ENCODE data around the gene KCNJ10.
"Not testable (repeated sequence)": the region's sequence is repeated elsewhere in the genome, so short reads cannot be mapped to it uniquely, and the experiment has no call there.

KCNJ10 gene

DNA sequence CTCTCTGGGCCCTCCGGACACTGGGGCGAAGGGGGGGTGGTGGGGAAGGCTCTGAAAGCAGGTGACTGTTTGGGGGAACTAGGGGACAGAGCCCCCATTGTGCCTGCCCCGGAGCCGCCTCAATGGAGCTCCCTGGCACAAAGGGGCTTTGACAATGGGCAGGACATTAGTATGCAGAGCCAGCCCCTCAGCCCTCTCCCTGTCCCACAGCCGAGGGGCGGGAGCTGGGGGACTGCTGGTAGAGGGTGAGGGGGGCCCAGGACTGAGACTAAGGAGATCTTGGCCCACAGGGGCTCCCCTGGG is 7.8 kb downstream of the KCNJ10 start:
- no peak for DNase-seq (ENCODE audit: extremely low read depth in 1 of 2, low read depth in 1 of 2)

DNA sequence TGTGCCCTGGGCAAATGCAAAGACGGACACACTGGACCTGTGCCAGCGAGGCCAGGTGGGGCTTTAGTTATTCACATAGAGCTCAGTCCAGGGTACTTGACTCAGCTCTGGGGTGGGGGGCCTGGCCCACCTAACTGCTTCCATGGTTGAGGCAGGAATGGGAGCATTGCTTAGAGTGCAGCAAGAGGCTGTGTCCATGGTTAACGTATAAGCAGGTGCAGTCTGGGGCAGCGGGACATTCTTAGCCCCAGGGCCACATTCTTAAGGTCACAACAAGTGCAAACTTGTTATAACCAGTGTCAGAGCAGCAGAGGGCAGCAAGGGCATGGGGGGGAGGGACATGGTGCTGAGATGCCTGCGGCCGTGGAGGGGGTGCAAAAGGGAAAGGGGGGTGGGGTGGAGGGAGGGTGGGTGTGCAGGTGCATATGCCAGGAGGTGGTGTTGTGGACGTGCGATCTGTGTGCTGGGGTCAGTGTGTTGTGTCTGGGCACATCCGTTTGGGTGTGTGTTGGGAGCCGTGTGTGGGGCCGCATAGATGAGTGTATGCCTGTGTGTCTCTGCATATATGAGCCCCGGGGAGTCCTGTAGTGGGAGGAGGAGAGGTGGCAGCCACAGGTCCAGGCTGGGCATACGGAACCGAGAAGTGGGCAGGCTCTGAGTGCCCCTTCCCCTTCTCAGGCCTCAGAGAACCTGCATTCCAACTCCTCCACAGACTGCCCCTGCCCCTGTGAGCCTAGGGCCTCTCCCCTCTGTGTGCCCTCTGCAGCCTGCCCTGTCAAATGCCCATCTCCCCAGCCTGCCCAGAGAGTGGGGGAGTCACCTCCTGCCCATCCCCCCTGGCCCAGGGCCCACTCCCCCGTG is 8.4 kb downstream of the KCNJ10 start:
- DNase-seq (ENCODE audit: extremely low read depth in 1 of 2, low read depth in 1 of 2) = no peak

DNA sequence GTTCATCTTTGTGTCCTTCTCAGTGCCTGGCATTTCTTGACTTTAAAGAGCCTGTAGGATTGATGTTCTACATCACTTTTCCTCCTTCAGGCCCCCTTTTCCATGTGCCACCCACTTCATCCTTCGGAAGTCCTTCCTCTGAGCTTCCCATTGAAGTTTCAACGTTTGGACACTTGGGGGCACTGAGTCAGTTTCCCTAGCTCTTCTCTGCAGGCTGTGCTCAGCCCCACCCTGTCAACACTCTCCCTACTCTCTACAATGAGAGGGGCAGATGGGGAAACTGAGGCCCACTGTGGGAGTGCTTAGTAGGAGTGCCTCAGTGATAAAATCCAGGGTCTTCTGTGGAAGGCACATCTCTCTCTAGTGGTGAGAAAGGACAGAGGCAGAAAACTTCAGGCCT is 11.9 kb downstream of the KCNJ10 start:
- DNase-seq (ENCODE audit: extremely low read depth in 1 of 2, low read depth in 1 of 2) = no peak

DNA sequence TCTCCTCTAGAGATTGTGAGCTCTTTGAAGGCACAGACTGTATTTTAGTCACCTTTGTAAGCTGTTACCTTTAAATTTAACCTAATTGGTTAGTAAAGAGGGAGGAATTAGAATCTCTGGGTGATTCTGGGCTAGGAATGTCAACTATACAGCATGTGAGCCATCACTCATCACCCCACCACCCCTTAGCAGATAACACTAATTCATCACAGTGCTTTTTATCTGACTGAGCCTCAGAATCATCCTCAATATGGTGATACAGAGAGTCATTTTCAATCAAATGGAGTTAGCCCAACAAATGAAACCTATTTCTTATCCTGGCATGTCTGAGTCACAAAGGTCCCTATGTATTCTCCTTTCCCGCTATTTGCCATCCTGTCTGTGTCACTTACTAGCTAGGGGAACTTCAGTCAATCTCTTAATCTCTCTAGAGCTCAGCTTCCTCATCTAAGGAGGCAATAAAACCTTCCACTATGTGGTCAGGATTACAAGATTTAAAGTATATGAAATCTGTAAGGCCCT is 13.3 kb downstream of the KCNJ10 start:
- DNase-seq (ENCODE audit: extremely low read depth in 1 of 2, low read depth in 1 of 2) = no peak

DNA sequence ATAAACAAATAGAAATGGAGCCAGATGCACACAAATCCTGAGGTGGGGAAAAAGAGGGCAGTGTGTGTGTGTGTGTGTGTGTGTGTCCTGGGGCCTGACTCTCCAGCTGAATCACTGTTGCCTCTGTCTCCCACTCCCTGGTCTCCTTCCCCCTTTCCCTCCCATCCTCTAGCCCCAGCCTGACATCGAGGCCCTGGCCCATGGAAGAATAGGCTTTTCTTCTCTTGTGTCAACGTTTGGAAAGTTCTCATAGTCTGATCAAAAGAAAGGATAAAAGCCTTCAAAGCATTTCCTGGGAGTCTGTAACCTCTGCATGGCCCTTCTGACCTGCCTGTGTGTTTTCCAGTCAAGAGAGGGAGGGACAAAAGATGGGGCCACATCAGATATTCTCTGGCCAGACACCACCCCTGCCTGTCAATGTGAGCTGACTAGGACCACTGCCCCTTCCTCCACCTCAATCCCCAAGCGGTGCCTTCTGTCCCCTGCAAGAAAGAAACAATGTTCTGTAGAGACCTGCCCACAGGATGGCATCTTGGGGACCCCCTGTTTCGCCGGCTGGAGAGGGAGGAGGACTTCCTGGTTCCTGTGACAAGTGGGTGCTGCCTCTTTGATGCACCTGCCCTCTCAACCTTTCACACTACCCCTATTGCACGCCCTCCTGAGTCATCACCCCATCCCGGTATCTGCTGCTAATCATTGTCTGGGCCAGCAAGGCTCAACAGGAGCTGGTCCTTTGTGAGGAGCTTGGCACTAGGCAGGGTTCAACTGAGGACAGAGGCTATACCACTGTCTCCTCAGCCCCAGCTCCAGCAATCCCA is 16.2 kb downstream of the KCNJ10 start:
- no peak for DNase-seq (ENCODE audit: extremely low read depth in 1 of 2, low read depth in 1 of 2)

DNA sequence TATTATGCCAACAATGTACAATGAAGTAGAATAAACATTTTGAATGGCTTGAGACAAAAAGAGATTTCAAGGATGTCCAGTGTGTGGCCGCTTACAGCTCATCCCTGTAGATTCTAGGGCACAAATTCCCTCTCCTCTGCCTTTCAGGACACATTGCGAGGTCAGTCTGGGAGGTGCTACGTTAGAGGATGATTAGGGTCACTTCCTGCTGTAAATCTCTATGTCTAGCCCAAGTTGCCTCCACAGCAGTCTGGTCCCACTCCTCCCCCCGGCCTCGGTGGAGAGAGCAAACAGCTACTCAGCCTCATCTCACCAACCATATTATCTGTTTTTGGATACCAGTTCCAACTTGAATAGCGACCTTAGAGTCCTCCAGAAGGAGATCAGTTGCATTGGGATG is 17.0 kb downstream of the KCNJ10 start:
- DNase-seq (ENCODE audit: extremely low read depth in 1 of 2, low read depth in 1 of 2) = no peak

DNA sequence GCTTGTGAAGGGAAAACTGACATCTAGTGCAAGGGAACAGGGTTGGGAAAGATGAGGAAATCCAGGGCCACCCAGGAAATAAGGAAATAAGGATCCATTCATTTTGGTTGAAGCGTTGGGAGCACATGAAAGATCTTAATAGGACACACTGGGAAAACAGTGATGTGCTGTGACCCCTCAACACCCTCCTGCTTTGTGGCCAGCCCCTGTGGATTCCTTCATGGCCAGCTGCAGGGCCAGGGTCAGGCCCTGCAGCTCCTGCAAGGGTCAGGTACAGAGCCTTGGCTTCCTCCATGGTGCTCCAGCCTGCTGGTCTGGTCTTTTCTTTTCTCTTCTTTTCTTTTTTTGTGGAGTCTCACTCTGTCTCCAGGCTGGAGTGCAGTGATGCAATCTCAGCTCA is 19.3 kb downstream of the KCNJ10 start:
- DNase-seq (ENCODE audit: extremely low read depth in 1 of 2, low read depth in 1 of 2) = no peak

DNA sequence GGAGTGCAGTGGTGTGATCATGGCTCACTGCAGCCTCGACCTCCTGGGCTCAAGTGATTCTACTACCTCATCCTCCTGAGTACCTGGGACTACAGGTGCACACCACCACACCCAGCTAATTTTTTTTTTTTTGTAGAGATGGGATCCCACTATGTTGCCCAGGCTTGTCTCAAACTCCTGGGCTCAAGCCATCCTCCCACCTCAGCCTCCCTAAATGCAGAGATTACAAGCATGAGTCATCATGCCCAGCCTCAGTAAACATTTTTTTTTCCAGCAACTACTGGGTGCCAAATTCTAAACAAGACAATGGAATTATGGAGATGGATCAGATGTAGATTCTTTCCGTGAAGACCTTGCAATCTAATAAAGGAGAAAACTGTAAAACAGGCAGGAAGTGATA is 19.8 kb downstream of the KCNJ10 start:
- not testable (repeated sequence) for DNase-seq (ENCODE audit: extremely low read depth in 1 of 2, low read depth in 1 of 2)

DNA sequence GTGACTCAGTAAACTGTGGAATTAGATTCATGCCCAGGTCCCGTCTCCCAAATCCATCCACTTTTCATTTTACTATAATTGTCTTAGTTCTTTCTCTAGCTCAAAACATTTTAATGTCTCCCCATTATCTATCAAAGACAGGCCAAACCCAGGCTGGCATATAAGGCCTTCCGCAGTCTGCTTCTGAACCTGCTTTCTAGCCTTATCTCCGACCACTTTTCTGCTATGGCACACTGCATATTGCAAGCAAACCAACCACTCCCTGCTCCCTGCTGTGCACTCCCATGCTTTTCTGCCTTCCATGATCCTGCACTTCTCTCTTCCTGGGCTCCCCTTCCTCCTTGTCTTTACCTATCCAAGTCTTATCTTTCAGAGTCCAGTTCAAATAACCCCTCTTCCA is 20.9 kb downstream of the KCNJ10 start:
- no peak for DNase-seq (ENCODE audit: extremely low read depth in 1 of 2, low read depth in 1 of 2)

DNA sequence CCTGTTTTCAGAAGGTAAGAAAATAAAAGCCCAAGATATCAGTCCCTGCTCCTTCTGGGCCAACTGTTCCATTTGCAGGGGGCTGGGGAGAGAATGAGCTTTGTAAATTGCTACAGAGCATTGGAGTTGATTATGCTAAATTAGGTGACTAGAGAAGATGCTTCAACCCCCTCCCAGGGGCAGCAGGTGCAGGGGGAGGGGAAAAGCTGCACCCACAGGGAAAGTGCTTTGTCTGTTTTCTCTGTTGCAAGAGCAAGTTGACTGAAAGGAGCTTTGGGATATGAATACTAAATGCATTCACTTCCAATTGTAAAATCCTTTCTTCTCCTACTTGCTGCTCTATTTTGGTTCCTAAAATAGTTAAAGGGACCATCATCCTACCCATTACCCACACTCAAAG is 21.6 kb downstream of the KCNJ10 start:
- no peak for DNase-seq (ENCODE audit: extremely low read depth in 1 of 2, low read depth in 1 of 2)

DNA sequence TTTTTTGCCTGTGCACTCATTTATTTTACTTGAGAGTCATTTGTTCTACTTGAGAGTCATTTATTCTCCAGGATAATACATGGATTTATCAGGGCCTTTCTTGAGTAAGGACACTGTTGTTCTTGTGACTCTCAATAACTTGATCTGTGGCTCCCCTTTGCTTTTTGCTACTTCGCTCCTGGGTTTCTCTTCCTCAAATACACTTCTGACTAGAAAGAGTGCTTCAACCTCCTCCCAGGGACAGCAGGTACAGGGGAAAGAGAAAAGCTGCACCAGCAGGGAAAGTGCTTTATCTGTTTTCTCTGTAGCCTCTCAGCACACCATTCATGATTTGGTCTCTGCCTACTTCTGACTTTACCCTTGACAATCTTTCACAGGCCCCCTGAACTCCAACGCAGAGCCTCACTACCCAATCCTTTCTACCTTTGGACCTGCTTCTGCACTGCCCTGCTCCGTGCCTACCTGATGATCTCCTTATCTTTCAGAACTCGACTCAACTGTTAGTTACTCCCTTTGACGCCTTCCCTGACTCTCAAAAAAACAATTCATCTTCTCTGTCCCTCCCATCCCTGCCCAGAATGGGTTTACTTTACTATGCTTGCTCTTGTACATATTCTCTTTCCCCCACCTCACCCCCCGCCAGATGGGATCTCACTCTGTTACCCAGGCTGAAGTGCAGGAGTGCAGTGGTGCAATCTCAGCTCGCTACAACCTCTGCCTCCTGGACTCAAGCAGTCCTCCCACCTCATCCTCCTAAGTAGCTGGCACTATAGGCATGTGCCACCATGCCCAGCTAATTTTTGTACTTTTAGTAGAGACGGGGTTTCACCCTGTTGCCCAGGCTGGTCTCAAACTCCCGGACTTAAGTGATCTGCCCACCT is 22.6 kb downstream of the KCNJ10 start:
- DNase-seq (ENCODE audit: extremely low read depth in 1 of 2, low read depth in 1 of 2) = no peak

DNA sequence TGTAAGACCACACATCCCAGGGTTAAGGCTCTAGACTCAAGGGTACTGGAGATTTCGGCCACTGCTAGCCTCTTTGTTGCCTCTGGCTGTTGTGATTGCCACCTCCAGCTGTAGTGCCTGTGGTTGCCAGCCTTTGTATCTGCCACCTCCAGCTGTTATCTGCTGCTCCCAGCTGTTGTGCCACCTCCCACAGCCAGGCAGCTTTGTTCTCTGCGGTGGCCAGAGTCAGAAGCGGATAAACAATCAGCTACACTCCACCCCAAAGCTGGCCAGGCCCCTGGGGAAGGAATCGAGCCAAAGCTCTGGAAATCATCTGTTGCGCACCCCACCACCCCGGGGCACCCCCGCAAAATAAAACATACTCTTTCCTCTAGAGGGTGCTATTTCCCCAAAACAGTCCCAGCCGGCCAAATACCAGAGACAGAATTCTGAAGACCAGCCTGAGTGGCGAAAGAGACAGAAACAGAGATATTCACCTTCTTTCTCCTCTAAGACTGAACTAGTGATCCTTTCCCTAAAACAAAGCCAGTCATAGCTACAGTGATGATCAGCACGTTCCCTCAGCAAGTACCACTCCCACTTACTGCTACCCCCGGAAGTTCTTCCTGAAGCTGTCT is 23.4 kb downstream of the KCNJ10 start:
- no peak for DNase-seq (ENCODE audit: extremely low read depth in 1 of 2, low read depth in 1 of 2)

DNA sequence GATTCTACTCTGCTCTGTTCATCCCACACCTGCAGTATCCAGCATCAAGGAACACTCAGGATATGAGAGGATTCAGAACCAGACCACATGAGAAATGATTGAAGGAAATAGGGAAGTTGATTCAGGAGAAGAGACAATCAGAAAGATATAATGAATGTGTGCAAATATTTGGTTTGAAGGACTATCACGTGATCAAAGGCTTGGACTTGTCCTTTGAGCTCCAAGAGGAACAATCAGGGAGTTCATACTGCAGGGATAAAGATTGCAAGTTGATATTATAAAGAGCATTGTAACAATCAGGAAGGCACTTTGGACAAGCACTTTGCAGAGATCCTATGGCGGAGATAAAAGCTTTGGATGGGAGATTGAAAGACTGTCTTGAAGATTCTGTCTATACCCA is 24.3 kb downstream of the KCNJ10 start:
- DNase-seq (ENCODE audit: extremely low read depth in 1 of 2, low read depth in 1 of 2) = no peak

DNA sequence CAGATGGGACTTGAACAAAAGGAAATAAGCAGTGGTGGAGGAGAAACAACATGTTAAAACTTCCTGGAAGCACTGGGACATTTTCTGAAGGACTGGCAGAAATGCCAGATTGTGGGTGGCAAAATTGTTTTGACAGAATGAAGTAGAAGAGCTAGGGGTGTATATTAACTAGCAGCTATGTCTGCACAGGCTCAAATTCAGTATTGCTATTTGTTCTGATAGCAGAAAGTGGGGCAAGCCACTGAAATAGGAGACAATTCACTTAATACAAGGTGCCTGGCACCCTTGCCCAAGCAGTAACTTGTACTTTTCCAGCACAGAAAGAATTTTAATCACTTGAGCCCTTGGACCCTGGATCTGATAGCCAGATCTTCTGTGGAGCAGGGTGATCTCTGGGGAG is 26.4 kb downstream of the KCNJ10 start:
- DNase-seq (ENCODE audit: extremely low read depth in 1 of 2, low read depth in 1 of 2) = no peak

DNA sequence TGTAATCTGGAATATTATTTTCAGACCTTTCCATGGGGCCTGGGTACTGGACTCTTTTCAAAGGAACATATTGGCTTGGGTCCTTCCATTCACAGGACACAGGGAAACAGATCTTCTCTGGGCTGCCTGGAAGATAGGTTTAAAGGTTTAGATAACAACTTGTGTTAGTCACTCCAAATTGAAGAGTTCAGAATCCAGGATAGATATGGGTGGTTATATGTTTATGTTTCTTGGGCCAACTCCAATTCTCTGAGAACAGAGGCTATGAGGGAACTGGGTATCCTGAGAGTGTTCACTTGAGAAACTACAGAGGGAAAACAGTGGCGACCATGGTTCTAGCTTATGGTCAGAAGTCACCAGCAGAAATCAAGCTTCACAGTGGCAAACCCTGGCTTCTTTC is 29.5 kb downstream of the KCNJ10 start:
- DNase-seq (ENCODE audit: extremely low read depth in 1 of 2, low read depth in 1 of 2) = no peak

DNA sequence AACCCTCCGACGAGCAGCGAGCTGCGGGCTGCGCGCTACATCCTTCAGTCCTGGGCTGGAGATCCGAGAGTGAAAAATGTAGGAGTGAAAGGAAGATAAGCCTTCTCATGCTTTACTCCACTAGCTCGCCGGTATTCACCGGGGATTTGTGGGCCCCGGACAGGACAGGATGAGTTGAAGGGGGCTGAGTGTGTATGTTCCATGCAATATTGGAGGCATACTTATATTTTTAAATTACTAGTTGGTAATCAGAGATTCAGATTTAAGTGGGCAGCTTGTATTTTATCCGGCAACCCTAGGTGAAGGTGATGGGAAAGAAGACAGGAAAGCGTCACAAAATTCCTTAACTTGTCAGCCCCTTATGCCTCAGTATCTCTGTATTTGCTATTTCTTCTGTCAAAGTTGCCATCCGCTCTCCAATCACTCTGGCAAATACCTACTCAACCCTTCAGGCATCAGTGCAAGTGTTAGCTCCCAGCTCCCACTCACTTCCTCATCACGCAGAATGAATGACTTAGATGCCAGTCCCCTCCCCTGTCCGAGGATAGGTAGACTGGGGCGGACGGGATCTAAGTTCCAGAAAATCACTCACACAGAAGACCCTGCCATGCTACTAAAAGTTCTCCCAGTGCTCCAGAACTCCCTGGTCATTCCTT is 37.7 kb downstream of the KCNJ10 start:
- DNase-seq (ENCODE audit: extremely low read depth in 1 of 2, low read depth in 1 of 2) = no peak

DNA sequence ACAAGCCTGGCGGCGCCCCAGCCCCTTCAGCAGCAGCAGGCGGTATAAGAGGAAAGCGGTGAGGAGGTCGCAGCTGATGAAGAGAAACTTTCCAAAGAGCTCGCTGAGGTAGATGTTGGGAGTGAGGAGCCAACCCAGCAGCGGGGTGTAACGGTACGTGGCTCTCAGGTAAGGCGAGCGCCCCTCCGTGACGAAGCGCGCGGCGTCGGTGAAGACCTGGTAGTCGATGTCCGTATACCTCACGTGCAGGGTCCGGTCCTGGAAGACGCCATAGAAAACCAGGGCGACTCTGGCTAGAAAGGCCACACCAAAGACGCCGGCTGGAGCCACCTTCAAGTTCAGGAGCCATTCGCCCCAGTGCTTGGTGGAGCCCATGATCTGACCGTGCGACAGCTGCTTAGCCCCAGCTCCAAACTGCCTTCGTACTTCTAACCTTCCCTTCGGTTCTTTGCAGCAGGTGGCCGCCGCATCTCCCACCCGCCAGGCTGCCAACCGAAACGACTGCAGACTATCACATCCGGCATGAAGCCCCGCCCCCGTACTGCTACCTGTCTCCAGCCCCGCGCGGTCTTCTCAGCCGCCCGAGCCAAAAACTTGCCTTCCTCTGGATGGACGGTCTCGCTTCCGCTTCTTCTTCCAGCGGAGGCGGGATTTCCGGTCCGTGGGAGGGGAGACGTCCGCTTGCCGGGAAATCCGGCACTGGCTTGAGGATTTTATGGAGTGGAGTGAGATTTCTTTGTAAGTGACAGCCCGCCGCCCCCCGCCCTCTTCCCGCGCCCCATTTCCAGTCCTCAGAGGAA is 38.4 kb downstream of the KCNJ10 start, which contains the start of gene PIGM:
Gene PIGM (minus strand): TSS at position 626 of the 800 bp plus-strand sequence. CDS start 251 bp downstream, at position 375.
- peak; percentile 79 to 95 for DNase-seq (ENCODE audit: extremely low read depth in 1 of 2, low read depth in 1 of 2)

DNA sequence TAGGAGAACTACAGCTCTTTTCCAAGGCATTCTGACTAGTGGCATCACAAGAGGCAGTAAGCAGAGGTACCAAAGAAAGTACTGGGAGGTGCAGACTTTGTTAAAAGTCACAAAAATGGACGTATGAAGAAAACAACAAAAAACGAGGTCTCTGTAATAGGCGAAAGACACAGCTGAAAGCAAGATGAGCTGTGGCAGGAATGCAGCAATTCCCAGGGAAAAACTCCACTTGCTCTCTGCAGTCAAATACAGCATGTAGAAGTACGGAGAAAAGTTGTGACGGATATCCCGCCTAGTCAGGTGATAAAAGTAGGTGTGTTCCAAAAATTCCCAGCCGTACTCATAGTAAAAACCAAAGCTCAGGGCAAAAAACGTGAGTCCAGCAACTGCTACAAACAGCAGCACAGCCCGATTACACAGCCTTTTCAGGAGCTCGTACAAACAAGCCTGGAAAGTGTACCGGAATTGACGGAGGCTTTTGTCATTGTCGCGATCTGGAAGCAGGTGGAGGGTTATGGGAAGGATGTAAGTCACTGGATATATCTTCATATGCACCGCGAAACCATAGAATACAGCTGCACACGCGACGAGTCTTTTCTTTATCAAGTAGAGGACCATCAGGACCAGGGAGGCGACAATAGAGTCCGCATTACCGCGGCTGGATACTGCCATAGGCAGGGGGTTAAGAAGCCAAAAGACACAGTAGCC is 39.1 kb downstream of the KCNJ10 start:
- DNase-seq (ENCODE audit: extremely low read depth in 1 of 2, low read depth in 1 of 2) = no peak

DNA sequence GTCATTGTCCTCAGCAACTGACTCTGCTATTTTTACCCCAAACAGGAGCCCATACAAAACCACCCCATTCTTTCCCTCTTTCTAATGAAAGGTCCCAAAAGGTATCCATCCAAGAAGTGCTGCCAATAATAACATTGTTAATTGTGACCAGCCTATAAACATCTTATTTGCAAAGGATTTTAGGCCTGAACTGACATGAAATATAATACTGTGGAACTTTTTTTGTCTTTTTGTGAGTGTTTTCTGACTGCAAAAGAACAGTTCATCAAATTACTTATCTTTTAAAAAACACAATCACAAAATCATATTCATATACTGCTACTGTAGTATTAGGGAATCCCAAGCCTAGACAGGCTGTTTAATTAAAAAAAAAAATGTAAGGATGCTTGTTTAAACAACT is 41.5 kb downstream of the KCNJ10 start:
- DNase-seq (ENCODE audit: extremely low read depth in 1 of 2, low read depth in 1 of 2) = no peak
